AG09319 (cell line): Measurements from ENCODE around the gene STRADB.

ENCODE experiments used
- DNase-seq: peaks from one replicate; pipeline ENCODE4 v3.0.0-alpha.2; 2010; ENCODE audit warnings: low read depth; ENCODE audit errors: extremely low read depth
- CTCF ChIP-seq: IDR thresholded peaks from 2 replicates; pipeline ENCODE4 v1.5.1; 2011; ENCODE audit warnings: low read depth, mild to moderate bottlenecking, inconsistent platforms, low read length, moderate library complexity

The STRADB gene

GRCh38 chr2:201458381-201458780, 6.8 kb downstream of the STRADB start:
- DNase-seq = no peak
- TF ChIP-seq CTCF = no peak

- no peak for TF ChIP-seq CTCF
- DNase-seq = no peak
Observed at GRCh38 chr2:201460532-201460931, 9.0 kb downstream of the STRADB start.

DNA sequence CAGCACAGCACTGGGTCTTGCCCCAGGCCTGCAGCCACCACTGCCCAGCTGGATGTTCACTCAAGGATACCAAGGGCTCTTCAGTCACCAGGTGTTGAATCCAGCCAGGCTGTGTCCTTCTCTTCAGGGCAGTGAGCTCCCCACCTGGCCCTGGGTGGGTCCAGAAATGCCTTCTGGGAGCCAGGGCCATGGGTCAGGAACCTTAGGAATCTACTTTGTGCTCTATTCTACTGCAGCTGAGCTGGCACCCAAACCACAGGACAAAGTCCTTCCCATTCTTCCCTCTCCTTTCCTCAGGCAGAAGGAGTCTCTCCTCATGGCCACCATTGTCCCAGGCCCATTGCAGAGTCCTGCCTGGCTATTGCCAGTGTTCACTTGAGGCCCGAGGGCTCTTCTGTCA, 13.0 kb downstream of the STRADB start:
- DNase-seq = no peak
- no peak for TF ChIP-seq CTCF

DNA sequence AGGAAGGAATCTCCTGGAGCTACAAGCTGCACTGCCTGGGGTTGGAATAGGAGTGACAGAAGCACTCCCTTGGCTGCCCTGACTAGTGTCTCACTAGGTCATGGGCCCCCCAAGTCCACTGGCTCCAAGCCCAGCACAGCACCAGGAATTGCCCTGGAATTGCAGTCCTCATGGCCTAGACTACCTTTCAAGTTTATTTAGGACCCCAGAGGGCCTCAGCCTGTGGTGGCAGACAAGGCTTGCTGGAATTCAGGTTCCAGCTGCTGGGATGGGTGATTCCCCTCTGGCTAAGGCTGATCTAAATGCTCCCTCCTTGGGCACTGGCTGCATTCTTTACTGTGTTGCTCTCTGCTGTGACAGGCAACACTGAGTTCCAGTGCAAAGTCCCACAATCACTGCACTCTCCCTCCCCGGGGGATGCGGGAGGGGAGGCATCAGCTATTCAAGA, 14.0 kb downstream of the STRADB start:
- DNase-seq = no peak

DNA sequence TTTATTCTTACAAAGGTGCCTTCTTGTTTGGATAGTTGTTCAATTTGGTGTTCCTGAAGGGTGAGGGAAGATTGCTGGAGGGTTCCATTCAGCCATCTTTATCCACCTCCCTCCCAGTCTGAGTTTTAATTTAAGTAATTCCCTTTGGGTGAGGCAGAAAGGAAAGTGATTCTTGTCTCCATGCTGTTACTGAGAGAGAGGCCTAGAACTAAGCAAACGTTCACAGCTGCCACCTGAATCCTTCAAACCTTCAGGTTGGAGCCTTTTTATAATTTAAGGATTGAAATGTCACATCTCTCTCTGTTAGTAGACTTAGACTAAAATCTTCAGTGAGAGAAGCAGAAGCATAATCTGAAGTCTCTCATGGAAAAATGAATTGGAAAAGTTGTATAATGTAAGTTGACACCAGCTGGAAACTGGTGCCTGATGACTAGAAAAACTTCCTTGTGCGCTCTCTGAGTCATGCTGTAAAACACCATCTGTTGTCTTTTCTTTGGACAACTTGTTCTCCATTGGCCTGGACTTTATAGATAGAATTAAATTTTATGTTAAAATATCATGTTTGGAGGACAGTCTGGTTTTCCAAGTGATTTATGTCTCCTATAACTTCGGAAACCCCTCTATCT, 14.6 kb downstream of the STRADB start:
- no peak for TF ChIP-seq CTCF
- DNase-seq = peak; percentile 46

More for the DNA sequence above, 14.0 kb downstream of the STRADB start:
- TF ChIP-seq CTCF = no peak

GRCh38 chr2:201467666-201468065, 16.1 kb downstream of the STRADB start:
- DNase-seq = no peak
- TF ChIP-seq CTCF = no peak

DNA sequence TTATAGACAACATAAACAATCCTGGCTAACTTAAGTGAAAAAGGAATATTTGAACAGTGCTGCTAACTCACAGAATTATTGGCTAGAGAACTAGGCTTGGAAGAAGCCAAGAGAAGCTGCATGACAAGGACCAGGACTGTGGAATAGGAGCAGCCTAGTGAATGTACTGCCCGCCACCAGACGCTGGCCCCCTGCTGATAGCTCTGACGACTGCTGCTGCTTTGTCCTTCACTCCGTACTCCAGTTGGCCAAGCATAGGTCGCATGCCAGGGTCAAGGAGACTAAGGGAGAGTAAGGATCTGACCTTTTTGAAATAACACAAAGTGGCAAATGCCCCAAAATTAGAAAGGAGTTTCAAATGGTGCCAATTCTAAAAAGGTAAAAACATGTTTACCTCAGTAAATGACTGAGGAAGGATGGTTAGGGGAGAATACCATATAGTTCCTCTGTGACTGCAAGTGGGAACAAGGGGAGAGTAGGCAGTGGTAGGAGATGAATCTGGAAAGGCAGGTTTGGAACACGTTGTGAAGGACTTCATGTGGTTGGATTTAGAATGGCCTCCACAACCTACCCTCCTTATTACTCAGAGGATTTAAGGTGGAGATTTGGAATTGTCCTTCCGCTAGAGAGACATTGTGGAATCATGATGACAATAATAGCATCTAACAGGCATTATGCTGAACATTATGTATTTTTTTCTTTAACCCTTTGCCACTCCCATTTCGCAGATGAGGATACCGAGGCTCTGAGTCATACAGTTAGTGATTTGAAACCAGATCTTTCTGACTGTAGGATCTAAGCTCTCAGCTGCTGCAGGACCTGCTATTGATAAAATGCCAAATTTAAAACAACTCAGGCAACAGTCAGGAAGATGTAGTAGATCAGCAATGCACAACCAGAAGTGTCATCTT, 19.5 kb downstream of the STRADB start:
- no peak for TF ChIP-seq CTCF
- DNase-seq = no peak
